Thyroid gland (tissue), 4 donors: Measurements from ENCODE around the gene CEP72.

ENCODE experiments used
- CTCF ChIP-seq, 6 experiments: fragments of 200-600 bp in 3 of 6; fragments of 450-650 bp in 3 of 6; sonication (generic) in 3 of 6; IDR thresholded peaks; one replicate each; pipeline ENCODE4 v1.5.1; 2016 to 2019; ENCODE audit warnings: antibody characterized with exemption in 6 of 6, mild to moderate bottlenecking in 2 of 6, inconsistent platforms in 1 of 6, moderate library complexity in 1 of 6
- POLR2A ChIP-seq, 2 donors: fragments of 450-650 bp; IDR thresholded peaks; one replicate each; pipeline ENCODE4 v1.6.1; 2017; ENCODE audit warnings: antibody characterized with exemption in 2 of 2, mild to moderate bottlenecking in 2 of 2, moderate library complexity in 1 of 2

DNA sequence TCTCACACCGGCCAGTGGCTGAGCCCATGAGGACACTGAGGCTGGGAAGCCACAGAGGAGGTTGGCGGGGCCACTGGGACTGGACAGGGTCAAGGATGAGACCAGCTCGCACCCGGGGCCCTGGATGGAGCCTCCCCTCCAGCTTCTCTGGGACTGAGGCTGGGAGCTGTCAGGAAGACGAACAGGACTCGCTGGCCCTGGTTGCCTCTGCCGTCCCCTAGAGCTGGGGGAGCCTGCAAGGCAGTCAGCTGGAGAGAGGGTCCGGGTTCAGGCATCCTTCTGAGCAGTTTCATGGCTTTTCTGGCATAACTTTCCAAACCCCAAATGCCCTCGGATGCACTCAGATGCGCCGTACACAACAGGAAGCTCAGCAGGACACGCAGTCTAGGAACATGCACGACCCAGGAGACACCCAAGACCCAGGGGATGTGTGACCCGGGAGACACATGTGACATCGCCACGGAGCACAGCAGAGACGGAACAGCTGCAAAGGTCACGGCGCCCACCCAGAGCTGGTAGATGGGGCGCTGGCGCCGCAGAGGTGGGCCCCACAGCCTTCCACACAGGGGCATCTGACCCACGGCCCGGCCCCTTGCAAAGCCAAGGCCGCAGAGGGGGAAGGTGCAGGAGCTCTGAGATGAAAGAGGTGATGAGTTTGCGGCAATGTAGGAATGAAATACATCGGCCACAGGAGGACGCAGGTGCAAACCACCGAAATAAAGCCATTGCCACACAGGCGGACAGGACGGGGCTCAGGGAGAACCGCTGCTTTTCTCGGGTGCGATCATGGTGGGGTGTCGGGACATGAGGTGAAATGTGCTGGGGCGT lies 63.9 kb downstream of the CEP72 start:
- TF ChIP-seq CTCF (IDR thresholded peaks at IDR 0.05), result no peak
- no peak for TF ChIP-seq POLR2A (IDR thresholded peaks at IDR 0.05)
